Aortic smooth muscle cell (primary cell): ENCODE results near the gene ABCA9. TPM values are rescaled to one million over a fixed set of nuclear protein-coding genes. Genes with fewer than 3 reads are reported as not detected.

Experiments
- total RNA-seq: library from RNA; depleted of rRNA; stranded (reverse); fragments of >200 nt; gene quantifications from 2 replicates; pipeline ENCODE4 v1.2.3, GENCODE V29; 2014

Gene ABCA9, protein sequence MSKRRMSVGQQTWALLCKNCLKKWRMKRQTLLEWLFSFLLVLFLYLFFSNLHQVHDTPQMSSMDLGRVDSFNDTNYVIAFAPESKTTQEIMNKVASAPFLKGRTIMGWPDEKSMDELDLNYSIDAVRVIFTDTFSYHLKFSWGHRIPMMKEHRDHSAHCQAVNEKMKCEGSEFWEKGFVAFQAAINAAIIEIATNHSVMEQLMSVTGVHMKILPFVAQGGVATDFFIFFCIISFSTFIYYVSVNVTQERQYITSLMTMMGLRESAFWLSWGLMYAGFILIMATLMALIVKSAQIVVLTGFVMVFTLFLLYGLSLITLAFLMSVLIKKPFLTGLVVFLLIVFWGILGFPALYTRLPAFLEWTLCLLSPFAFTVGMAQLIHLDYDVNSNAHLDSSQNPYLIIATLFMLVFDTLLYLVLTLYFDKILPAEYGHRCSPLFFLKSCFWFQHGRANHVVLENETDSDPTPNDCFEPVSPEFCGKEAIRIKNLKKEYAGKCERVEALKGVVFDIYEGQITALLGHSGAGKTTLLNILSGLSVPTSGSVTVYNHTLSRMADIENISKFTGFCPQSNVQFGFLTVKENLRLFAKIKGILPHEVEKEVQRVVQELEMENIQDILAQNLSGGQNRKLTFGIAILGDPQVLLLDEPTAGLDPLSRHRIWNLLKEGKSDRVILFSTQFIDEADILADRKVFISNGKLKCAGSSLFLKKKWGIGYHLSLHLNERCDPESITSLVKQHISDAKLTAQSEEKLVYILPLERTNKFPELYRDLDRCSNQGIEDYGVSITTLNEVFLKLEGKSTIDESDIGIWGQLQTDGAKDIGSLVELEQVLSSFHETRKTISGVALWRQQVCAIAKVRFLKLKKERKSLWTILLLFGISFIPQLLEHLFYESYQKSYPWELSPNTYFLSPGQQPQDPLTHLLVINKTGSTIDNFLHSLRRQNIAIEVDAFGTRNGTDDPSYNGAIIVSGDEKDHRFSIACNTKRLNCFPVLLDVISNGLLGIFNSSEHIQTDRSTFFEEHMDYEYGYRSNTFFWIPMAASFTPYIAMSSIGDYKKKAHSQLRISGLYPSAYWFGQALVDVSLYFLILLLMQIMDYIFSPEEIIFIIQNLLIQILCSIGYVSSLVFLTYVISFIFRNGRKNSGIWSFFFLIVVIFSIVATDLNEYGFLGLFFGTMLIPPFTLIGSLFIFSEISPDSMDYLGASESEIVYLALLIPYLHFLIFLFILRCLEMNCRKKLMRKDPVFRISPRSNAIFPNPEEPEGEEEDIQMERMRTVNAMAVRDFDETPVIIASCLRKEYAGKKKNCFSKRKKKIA (N-terminal part only)
- 59.7 and 76.4 TPM in 2 replicates for total RNA-seq

DNA sequence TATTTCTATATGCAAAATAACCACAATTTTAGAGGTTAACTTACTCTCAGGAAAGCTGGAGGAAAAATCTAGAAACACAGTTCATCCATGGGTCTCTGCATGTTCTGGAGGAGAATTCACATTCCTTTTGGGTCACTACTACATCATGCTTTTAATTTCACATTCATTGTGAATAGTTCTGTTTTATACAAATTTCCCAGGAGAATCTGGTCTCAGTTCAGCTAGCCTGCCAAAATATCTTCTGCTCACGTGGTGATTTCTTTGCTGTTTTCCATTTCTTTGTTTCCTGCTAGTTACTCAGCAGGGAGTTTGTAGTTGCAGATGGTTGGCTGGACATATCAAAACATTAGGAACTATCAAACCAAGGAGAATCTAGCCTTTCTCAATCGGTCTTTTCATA is at the start of gene ABCA9:
Gene ABCA9 (minus strand): TSS at position 106 of the 400 bp plus-strand sequence. CDS start 9,801 bp downstream, outside the sequence.

DNA sequence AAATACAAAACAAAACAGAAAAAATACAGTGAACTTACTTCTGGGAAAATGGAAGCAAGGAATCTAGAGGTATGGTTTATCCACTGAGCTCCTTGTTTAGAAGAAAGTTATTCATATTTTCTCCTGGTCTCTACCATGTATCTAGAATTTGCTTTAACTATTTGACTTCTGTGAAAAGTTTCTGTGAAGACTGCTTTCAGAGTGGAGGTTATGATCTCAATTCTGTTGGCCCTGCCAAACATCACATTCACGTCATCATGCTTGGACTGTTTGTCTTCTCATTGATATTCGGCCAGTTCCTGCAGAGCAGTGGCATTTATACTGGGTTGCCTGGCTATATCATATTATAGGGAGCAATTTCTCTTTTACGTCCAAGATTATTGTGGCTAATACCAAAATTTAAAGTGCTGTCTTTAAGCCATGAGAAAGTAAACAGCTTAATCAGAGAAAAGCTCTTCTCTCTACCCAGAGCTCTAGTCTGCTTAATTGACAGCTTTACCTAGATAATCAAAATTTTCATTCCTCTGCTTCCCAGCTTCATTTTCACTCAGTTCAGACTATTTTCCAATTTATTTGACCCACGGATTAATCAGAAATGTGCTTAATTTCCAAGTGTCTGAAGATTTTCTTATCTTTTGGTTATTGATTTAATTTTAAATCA is 105.4 kb downstream of the ABCA9 start, which contains the start of gene ABCA8:
Gene ABCA8 (minus strand): TSS at position 212 of the 661 bp plus-strand sequence. CDS start 13,358 bp downstream, outside the sequence.

Other genes starting within 250 kb of the ABCA9 start
- 106 and 202 TPM in 2 replicates for gene ABCA8, start 105.5 kb downstream of the ABCA9 start, total RNA-seq
- 64.7 and 127 TPM in 2 replicates for gene ABCA6, start 81.0 kb upstream of the ABCA9 start, total RNA-seq
- gene ABCA10, start 167.9 kb upstream of the ABCA9 start, total RNA-seq, result 1.2 and 1.6 TPM in 2 replicates